GM21515 (cell line): ENCODE results near the gene CFAP53.
A peak's percentile ranks its signal among the peaks of the same experiment; 100 is the strongest.
"Not testable (repeated sequence)": the region's sequence is repeated elsewhere in the genome, so short reads cannot be mapped to it uniquely, and the experiment has no call there.

Source experiments
- ATAC-seq: cut with Tn5 transposase; IDR thresholded peaks from one replicate; pipeline ENCODE4 v1.9.1; 2021; ENCODE audit not compliant: unreplicated experiment

CFAP53 gene, protein sequence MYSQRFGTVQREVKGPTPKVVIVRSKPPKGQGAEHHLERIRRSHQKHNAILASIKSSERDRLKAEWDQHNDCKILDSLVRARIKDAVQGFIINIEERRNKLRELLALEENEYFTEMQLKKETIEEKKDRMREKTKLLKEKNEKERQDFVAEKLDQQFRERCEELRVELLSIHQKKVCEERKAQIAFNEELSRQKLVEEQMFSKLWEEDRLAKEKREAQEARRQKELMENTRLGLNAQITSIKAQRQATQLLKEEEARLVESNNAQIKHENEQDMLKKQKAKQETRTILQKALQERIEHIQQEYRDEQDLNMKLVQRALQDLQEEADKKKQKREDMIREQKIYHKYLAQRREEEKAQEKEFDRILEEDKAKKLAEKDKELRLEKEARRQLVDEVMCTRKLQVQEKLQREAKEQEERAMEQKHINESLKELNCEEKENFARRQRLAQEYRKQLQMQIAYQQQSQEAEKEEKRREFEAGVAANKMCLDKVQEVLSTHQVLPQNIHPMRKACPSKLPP

DNA sequence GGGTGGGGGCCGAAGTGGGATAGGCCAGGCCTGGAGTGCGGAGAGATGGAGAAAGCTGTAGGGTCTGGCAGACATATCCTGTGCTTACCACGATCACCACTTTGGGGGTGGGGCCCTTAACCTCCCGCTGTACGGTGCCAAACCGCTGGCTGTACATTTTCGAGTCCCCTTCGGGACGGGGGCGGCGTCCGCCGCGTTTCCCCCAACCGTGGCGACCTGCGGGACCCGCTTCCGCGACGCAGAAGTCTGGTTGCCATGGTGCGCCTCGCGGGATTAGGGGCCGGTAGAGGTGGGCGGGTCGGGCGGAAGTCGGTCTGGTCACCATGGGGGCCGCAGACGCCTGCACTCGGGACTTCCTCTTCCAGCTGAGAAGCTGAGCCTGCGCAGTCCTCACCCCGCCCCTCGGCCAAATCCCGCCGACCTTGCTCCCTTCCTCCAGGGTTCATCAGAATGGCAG is at the start of gene CFAP53:
TSS of gene CFAP53 (minus strand) at position 248 of the 457 bp plus-strand sequence. CDS start at position 157, 91 bp downstream.
- ATAC-seq = peak; percentile 75

DNA sequence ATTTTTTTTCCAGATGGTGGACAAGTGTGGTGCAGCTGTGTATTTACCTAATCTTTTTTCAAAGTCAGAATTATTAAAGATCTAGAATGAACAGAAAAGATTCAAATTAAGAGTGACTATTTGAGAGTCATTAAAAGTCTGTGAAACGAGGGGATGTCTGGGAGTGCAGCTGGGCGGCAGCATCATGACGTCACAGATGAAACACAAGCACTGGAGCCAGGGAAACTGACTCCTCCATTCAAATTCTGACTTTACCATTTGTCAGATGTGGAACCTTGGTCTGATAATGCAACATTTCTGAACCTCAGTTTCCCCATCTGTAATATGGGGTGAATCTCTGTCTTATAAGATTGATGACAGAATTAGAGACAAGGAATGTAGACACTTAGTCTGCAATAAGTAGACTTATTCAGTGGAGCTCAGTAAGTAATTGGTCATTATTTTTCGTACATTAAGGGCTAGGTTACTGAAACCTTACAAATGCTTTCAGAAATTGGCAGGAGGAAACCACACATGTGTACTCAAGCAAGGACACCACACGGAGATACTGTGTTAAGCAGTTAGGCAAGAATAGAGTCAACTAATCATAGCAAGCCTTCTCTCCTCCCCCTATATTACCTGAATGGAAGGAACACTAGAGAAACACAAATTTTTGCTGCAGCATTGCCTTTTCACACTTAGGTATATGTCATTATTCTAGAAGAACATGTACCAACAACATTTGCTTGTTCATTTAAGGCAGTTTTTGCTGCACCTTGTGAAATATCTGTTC is 49.0 kb upstream of the CFAP53 start:
- peak; percentile 79 for ATAC-seq

DNA sequence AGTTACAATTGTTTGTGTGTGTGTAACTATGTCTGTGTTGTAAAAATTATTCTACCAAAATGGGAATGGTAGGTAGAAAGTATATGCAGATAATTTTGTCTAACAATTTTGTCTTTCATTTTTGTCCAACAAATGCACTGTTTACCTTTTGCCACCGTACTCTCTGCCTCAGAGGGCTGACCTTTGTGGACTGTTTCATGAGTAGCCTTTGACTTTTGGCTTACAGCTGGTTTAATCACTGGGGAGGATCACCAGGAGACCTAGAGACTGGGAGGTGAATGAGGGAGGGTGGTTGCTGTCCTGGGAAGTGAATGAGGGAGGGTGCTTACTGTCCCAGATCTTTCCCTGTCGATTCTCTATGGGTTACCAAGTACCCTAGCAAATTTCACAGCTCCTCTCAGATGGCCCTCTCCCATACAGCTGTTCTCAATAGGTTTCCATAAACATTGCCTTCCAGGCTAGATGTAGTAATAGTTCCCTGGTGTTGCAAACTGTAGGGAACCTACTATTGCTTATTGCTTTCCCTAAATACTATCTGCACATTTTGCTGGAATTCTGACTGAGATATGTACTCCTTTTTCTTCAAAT is 47.7 kb upstream of the CFAP53 start:
- ATAC-seq = no peak

DNA sequence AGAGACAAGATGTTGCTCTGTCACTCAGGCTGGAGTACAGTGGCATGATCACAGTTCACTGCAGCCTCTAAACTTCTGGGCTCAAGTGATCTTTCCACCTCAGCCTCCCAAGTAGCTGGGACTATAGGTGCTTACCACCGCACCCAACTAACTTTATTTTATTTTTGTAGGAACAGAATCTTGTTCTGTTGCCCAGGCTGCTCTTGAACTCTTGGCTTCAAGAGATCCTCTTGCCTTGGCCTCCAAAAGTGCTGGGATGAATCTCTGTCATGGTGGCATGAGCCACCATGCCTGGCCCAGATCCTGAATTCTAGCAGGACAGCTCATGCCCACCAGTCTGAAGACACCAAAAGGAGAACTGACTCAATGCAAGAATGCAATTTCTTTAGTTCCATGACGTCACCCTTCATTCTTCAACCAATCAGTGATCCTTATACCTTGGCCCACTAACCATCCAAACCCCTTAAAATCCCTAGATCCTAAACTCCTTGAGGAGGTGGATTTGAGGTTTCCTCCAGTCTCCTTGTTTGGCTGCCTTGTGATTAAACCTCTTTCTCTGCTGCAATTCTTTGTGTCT is 46.8 kb upstream of the CFAP53 start:
- ATAC-seq = peak; percentile 31

DNA sequence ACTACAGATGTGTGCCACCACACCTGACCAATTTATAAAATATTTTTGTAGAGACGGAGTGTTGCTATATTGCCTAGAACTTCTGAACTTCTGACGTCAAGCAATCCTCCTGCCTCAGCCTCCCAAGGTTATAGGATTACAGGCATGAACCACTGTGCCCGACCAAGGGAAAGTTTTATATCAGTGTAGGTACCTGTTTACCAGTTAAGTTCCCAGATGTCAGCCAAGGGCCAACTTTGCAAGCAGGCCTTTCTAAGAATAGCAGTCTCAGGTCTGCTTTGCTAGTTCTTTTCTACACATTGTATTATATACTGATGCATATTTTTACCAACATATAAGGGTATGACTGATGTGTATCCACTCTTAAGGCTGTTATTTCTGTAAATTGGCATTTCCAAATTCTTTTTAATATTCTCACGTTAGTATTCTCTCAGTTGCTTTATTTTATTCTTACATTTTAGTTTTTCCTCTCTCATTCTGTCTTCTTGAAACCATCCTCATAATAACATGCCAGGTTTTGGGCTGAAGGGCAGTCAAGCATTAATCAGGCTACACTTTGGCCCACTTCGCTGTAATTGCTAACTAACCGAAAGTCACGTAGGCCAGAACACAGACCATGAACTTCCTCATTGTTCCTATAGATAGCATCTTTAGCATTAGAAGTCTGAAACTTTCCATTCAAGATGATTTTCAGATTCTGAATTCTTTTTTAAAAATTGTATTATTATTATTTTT is 46.2 kb upstream of the CFAP53 start:
- ATAC-seq = peak; percentile 68

DNA sequence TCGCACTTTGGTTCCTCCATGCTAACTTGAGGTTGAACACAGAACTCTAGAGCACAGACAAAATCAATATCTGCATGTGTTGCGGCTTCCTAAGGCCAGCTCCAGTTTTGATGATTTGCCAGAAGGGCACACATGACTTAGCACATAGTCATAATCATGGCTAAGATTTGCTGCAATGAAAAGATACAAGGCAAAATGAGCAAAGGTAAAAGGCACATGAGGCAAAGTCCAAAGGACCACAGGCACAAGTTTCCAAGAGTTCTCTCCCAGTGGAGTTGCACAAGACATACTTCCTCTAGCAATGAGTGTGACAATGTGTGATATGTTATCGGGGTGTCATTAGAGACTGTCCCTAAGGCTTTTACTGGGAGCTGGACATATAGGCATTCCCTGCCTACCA is 45.4 kb upstream of the CFAP53 start:
- ATAC-seq = no peak

DNA sequence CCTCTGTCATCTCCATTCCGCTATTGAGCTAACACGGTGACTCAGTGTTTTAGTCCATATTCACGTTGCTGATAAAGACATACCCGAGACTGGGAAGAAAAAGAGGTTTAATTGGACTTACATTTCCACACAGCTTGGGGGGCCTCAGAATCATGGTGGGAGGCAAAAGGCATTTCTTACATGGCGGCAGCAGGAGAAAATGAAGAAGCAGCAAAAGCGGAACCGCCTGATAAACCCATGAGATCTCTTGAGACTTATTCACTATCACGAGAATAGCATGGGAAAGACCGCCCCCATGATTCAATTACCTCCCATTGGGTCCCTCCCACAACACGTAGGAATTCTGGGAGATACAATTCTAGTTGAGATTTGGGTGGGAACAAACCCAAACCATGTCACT is 43.8 kb upstream of the CFAP53 start:
- no peak for ATAC-seq

DNA sequence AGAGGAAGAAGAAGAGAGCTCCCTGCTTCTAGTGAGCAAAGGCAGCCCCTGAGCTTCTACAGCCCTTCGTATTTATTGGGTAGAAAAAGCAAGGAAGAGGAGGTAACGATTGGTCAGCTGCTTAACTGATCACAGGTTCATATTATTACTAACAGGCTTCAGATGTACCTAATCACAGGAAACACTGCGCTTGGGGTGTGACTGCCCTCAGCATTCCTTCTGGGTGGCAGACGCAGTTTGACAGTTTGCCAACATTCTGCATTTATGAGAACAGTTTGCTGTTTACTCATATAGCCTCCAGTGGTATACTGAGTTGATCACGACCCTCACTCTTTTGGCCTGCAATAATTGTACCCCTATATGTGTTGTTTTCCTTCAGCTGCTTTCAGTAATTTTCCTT is 42.6 kb upstream of the CFAP53 start:
- ATAC-seq = not testable (repeated sequence)

DNA sequence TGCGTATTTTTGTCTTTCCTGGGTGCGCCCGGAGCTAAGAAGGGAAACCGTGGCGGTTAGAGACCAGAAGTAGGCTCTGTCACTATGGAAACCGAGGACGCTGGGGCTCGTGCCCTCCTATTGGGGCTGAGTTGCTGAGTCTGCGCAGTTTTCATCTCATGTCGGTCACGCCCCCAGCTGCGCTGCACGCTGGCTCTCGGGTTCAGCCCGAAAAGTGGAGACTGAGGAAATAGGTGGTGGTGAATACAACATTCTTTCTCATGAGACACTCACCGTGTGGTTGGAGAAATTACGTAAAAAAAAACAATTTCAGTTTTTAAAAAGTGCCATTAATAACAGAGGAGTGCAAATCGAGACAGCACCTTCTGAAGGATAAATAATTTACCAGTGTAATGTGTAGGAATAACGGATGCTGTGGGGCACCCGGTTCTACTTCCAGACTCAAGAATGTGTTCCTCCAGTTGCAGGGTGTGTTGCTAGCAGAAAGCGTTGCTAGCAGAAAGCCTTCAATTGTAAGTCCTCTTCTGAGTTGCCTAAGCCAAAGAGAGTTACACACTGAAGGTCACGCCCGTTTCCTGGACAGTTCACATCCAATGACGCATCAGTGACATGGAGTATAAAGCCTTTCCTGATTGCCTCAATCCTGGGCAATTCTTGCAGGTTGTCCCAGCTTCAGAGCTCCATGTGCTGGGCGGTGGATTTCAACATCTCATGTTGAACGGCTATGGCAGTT is 41.6 kb upstream of the CFAP53 start:
- ATAC-seq = peak; percentile 86

DNA sequence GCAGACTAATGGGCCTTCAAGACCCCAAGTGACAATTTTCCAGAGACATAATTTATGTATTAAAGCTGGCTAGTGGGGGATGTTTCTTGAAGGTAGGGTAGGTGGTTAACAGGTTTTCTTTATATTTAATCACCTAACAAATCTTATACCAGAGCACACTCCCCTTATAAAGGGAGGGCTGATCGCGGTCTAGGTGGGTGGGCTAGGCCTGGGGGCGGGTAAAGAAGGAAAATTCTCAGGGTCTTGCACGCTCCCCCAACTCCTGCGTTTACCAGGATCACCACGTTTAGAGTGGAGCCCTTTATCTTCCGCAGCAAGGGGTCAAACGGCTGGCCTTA is 41.1 kb upstream of the CFAP53 start:
- ATAC-seq = no peak

DNA sequence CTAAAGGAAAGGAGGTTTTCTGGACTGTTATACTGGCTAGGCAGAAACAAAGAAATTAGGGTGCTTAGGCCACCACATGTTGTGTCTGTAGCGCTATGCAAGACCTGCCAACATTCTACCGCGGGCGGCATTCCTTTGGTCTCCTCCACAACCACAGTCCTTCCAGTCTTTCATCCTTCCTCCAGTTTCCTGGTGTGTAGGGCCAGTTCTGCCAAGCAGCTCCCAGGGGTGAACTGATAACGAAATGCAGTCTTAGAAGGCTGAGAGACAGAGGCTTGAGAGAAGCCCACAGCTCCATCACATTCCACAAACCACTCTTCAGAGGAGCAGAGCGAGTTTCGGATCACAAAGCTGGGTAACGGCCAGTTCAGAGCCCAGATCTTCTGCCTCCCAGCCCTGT is 40.6 kb upstream of the CFAP53 start:
- no peak for ATAC-seq

DNA sequence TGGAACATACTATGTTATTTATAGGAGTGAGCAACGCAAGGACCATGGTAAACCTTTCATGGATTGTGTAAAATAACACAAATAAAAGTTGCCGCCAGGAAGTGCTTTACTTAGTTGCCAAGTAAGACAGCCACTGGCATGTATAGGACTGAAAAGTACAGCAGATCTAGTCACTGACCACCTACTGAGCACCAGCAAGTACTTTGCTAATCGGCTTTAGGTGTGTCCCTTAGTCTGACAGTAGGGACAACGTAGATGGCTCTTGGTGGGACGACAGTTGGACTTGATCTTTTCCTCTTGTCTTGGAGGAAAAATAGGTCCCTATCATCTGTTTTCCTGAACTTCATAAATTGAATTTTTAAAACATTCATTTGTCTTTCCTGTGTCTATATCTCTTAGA is 34.8 kb upstream of the CFAP53 start:
- ATAC-seq = no peak

DNA sequence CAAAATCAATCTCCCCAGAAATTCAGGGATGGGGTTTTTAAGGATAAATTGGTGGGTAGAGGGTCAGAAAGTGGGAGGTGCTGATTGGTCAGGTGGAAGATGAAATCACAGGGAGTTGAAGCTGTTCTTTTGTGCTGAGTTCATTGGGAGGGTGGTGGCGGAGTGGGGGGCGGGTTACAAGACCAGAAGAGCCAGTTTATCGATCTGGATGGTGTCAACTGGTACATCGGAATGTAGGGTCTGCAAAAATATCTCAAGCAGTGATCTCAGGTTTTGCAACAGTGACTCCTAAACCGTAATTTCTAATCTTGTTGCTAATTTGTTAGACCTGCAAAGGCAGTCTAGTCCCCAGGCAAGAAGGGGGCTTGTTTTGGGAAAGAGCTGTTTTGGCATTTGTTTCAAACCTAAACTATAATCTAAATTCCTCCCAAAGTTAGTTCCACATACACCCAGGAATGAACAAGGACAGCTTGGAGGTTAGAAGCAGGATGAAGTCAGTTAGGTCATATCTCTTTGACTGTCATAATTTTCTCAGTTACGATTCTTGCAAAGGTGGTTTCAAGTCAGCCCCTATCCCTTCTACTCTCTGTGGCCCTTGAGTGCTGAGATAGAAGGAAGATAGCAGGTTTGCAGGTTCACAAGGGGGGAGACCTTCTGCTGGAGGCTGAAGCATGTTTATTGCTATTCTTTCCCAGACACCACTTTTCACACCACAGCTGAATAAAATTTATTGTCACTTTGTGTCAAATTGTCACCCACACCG is 33.5 kb upstream of the CFAP53 start:
- ATAC-seq = no peak

DNA sequence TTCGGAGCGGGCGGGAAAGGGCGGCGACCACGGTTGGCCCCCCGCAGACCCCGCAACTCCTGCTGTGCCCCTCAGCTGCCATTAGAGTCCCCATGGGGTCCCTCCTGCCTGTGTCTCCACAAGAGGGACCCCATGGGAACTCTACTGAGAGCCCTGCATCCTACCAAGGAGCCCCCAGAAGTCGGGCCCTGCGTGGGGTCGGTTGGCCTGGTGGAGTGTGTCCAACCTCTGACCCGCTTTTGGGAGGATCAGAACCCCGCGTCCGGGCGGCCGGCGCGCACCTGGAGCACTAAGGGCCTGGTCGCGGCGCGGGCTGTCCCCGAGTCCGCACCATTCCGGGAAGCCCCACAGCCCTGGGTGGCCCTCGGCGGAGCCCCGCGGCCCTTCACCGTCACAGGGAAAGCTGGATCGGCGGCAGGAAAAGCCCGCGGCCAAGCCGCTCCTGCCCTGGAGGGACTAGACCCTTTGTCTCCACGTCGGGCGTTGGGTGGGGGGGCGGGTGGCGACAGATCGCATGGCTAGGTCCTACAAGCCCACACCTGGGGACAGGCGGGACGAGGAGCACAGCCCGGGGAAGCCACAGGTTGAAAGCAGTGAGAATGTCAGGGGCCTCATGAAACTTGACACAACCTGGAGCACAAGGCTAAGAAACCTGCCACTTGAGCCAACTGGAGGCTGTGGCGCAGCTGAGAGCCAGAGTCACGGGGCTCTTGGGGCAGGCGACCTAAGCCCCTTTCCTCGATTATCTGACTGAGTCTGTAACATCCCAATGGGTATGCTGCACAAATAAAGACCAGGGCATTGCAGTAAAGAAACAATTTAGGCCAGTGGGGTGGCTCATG is 32.4 kb upstream of the CFAP53 start:
- no peak for ATAC-seq

DNA sequence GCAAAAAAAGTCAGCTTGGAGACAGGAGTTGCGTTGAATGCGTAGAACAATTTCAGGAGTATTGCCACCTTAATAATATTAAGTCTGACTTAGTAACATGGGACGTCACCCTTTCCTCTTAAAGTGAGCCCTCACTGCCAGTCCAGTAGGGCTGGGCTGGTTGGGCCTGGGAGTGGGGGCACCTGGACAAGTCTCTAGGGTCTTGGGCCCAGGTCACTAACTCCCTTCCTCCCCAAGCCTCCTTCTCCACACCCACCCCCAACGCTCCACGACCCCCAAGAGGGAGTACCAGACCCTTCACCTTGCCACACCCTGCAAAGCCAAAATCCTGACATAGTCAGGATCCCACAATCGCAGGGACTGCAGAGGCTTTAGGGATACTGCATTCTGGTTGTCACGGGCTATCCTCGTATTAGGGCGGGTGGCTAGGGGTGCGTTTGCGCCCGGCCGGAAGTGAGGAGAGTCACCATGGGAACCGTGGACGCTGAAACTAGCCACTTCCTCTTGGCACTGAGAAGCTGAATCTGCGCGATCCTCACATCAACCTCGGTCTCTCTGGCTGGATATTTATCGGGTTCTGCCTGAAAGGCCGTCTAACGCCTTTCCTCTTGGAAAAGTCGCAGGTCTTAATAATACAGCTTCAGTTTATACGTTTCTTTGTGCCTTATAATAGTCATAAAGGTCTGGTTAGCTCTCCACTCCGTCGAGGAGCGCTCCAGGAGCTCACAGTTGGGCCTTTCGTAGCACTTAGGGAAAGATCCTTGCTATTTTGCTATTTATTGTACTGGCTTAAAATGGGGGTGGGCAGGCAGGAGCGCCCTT is 31.5 kb upstream of the CFAP53 start:
- peak; percentile 97 for ATAC-seq

DNA sequence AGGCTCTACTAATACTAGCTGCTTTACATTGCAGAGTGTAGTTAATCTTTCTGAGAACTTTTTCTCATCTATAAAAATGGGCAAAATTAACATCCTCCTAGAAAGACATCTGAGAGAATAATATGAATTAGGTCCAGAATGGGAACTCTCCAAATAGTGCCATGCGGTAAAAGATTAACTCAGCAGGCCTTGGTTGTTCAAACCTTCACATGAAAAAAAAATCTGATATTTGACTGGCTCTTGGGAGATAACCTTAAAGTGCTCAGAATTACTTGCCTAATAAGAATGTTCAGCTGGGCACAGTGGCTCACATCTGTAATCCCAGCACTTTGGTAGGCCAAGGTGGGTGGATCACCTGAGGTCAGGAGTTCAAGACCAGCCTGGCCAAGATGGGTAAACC is 26.7 kb upstream of the CFAP53 start:
- ATAC-seq = no peak

DNA sequence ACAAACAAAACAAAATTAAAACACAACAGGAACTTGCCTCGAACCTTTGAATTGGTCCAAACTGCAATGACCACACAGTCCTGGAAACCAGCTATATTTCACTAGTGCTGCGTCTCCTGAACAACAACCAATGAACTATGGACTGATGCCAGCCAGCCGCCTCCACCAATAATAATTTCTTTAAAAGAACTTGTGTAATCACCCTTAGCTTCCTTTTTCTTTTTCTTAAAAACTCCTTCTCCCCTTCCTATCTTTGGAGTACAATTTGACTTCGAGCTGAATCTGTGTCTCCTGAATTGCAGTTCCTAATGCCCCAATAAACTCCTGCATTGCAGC is 22.8 kb upstream of the CFAP53 start:
- no peak for ATAC-seq
